ENCODE data around the gene CHML.

DNA sequence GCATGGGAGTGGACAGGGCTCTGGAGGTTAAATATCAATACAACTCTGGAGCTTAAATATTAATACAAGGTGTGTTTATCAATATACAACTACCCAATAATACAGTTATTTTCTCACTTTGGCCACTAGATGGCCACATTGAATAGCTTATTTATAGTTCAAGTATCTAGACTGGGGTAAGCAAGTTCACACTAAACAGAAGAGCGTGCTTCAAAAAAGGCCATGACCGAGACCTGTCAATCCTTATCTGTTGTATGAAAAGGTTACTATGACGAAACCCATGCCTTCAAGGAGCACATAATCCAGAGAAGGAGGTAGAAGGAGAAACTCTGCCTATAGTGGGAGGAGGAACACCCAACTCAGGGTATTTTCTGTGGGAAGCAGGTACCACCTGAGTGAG is 29.1 kb downstream of the CHML start:
- TF ChIP-seq CTCF (conservative IDR thresholded peaks at IDR 0.05 in 1 of 2, IDR thresholded peaks at IDR 0.05 in 1 of 2; ENCODE audit: extremely low read depth in 1 of 2, insufficient read depth in 1 of 2, low read depth in 1 of 2, low read length in 2 of 2) (peak; percentile 52 to 58), EZH2 (IDR thresholded peaks at IDR 0.05; ENCODE audit: borderline replicate concordance, low read length) (no peak)
